Heart left ventricle (tissue), 13 donors: ENCODE results near the gene DTNB.

Source experiments
- POLR2A ChIP-seq, 2 donors: fragments of 450-650 bp; IDR thresholded peaks; one replicate each; pipeline ENCODE4 v1.6.1; 2017; ENCODE audit warnings: antibody characterized with exemption in 2 of 2, mild to moderate bottlenecking in 2 of 2, moderate library complexity in 2 of 2
- TF ChIP-seq, protein P1 (sequence below), 12 donors: fragments of 200-600 bp; sonication (generic) in 4 of 12; IDR thresholded peaks; one replicate each; pipeline versions ENCODE4 v1.5.0 to v1.8.0; 2018 to 2022; ENCODE audit warnings: antibody characterized with exemption in 12 of 12, mild to moderate bottlenecking in 5 of 12
- donor health status: ischemic (EF 13 %, LVEDD 7.1; RV severe dilation, severe dysfunction).
- donor health status: DM: no; HTN: yes; CAD: no.
- donor health status: DM: no; HTN: no; CAD: no.
- donor health status: ischemic (EF 25% LVEDD 6.9; RV normal size, moderate dysfunction).
- donor health status: ischemic (EF 25% LVEDD 5.7; RV mildly dilated, moderate dysfunction).
- donor health status: ischemic (EF 35%, LVEDD 5.7; RV mildly dilated, moderate dysfunction).
- donor health status: nonischemic (EF 11% LVEDD 7.7; RV severe dilation, severe dysfunction).
- donor health status: DM: yes; HTN: yes; CAD: no.
- donor health status: PGD.
- donor health status: ischemic (EF 29% LVEDD 5.4; RV normal size, mild dysfunction).
- donor health status: nonischemic (EF 23%, LVEDD 6.1; RV moderate dilation, normal function).

DNA sequence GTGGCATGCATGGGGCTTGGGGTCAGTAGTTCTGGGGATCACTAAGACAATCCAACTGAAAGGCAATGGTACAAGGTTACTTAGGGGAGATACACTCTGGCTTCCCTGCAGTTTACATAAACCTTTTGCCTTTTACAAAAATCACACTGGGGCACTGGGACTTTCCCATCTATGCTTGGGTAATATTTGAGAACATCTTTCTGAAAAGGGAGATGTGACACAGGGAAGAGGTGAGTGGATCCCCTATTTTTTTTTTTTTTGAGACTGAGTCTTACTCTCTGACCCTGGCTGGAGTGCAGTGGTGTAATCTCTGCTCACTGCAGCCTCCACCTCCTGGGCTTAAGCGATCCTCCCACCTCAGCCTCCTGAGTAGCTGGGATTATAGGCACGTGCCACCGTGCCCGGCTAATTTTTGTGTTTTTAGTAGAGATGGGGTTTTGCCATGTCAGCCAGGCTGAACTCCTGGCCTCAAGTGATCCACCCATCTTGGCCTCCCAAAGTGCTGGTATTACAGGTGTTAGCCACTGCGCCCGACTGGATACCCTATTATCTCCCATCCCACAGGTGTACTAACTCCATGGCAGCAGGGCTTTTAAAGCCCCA is 248.8 kb downstream of the DTNB start:
- TF ChIP-seq, protein P1, sequence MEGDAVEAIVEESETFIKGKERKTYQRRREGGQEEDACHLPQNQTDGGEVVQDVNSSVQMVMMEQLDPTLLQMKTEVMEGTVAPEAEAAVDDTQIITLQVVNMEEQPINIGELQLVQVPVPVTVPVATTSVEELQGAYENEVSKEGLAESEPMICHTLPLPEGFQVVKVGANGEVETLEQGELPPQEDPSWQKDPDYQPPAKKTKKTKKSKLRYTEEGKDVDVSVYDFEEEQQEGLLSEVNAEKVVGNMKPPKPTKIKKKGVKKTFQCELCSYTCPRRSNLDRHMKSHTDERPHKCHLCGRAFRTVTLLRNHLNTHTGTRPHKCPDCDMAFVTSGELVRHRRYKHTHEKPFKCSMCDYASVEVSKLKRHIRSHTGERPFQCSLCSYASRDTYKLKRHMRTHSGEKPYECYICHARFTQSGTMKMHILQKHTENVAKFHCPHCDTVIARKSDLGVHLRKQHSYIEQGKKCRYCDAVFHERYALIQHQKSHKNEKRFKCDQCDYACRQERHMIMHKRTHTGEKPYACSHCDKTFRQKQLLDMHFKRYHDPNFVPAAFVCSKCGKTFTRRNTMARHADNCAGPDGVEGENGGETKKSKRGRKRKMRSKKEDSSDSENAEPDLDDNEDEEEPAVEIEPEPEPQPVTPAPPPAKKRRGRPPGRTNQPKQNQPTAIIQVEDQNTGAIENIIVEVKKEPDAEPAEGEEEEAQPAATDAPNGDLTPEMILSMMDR (IDR thresholded peaks at IDR 0.05): no peak
- no peak for TF ChIP-seq POLR2A (IDR thresholded peaks at IDR 0.05)
